Measurements from ENCODE around the gene OSBPL6. TPM values are rescaled to one million over a fixed set of nuclear protein-coding genes. Genes with fewer than 3 reads are reported as not detected.

The OSBPL6 gene
- total and polyA plus RNA-seq, 9 of the 15 experiments (the other 6 are each of a cell fraction or from before 2014, with no cell fraction given): 3.4 to 12.7 (median 9.3) TPM

DNA sequence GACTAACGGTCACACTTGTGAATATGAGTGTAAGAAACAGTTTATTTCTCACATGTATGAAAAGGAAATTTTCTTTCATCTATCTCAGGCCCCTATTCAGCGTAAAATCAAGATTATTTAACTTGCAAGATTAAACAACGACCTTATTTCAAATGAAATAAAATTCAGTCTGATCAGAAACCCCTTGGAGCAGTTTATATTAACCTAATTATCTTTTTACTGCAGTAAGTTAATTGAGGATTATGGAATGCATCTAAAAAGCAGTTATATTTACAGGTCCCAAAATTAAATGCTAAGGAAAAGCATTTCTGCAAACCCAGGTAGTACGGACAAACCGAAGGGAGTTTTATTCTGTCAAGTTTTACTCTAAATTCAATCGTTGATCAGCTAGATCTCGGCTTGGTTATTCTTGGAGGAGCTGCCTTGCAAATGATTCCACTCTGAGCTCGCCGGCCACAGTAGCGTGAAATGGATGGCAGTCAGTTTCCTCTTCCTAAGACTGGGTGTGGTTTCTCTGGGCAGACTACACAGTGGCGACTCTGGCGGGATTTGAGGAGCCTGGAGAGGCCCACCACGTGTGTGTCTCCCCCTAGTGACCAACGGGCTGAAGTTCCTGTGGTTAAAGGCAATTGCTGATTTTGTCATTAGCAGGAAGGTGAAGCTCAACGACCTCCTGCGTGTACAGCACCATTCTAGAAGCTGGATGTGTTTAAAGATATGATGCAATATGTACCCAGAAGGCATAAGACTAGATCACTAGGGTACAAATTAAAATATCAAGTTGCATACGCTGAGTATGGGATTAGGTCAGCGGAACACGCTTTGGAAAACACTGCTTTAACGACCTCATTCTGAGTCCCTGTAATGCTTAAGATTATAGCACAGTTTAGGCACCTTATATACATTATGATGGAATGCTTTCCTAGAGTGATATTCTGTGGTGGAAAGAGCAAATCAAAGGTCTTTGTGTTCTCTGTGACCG lies 220.2 kb downstream of the OSBPL6 start (continued):
- TF ChIP-seq, protein P1, sequence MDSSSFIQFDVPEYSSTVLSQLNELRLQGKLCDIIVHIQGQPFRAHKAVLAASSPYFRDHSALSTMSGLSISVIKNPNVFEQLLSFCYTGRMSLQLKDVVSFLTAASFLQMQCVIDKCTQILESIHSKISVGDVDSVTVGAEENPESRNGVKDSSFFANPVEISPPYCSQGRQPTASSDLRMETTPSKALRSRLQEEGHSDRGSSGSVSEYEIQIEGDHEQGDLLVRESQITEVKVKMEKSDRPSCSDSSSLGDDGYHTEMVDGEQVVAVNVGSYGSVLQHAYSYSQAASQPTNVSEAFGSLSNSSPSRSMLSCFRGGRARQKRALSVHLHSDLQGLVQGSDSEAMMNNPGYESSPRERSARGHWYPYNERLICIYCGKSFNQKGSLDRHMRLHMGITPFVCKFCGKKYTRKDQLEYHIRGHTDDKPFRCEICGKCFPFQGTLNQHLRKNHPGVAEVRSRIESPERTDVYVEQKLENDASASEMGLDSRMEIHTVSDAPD (CRISPR knock-in tag; IDR thresholded peaks at IDR 0.05): no peak
- peak; percentile 37; the same call in 1 of the 2 replicates for TF ChIP-seq FOXJ2 (tag; IDR thresholded peaks at IDR 0.05)
- peak in 1 of 2 experiments; percentile 97; a peak in 2 of 3 replicates for TF ChIP-seq CBX3 (IDR thresholded peaks at IDR 0.05; ENCODE audit: borderline replicate concordance in 1 of 2, low read length in 2 of 2)
- TF ChIP-seq, protein P2, sequence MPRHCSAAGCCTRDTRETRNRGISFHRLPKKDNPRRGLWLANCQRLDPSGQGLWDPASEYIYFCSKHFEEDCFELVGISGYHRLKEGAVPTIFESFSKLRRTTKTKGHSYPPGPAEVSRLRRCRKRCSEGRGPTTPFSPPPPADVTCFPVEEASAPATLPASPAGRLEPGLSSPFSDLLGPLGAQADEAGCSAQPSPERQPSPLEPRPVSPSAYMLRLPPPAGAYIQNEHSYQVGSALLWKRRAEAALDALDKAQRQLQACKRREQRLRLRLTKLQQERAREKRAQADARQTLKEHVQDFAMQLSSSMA (CRISPR knock-in tag; IDR thresholded peaks at IDR 0.05): no peak
- TF ChIP-seq TEAD4 (IDR thresholded peaks at IDR 0.05; ENCODE audit: low read length): peak; percentile 77
- TF ChIP-seq TEAD4 (CRISPR knock-in tag; IDR thresholded peaks at IDR 0.05; ENCODE audit: borderline replicate concordance): no peak
- no peak for TF ChIP-seq FOS (IDR thresholded peaks at IDR 0.05; ENCODE audit: extremely low read depth, insufficient read length)
- TF ChIP-seq FOSL1 (tag; conservative IDR thresholded peaks at IDR 0.05): peak; percentile 9; the same call in 1 of the 2 replicates
- TF ChIP-seq ZFP1 (CRISPR knock-in tag; IDR thresholded peaks at IDR 0.05): no peak
- TF ChIP-seq POLR2H (tag; IDR thresholded peaks at IDR 0.05; ENCODE audit: low read depth): peak; percentile 65; the same call in 1 of the 2 replicates
- TF ChIP-seq POLR2B (IDR thresholded peaks at IDR 0.05; ENCODE audit: low read depth, partially characterized antibody): peak; percentile 41
- TF ChIP-seq ZNF175 (CRISPR knock-in tag; IDR thresholded peaks at IDR 0.05; ENCODE audit: low read depth): peak; percentile 31; the same call in 1 of the 2 replicates
- no peak for TF ChIP-seq TAL1 (IDR thresholded peaks at IDR 0.05)
- TF ChIP-seq ZKSCAN8 (CRISPR knock-in tag; IDR thresholded peaks at IDR 0.05): peak; percentile 33; the same call in 1 of the 2 replicates
- TF ChIP-seq KDM4B (IDR thresholded peaks at IDR 0.05; ENCODE audit: borderline replicate concordance in 2 of 2, low read depth in 1 of 2): peak in 1 of 2 experiments; percentile 34; a peak in 1 of 4 replicates
- TF ChIP-seq, protein P3, sequence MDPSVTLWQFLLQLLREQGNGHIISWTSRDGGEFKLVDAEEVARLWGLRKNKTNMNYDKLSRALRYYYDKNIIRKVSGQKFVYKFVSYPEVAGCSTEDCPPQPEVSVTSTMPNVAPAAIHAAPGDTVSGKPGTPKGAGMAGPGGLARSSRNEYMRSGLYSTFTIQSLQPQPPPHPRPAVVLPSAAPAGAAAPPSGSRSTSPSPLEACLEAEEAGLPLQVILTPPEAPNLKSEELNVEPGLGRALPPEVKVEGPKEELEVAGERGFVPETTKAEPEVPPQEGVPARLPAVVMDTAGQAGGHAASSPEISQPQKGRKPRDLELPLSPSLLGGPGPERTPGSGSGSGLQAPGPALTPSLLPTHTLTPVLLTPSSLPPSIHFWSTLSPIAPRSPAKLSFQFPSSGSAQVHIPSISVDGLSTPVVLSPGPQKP (CRISPR knock-in tag; IDR thresholded peaks at IDR 0.05): no peak
- TF ChIP-seq ZNF695 (CRISPR knock-in tag; IDR thresholded peaks at IDR 0.05): no peak
- TF ChIP-seq ZNF830 (CRISPR knock-in tag; IDR thresholded peaks at IDR 0.05): no peak
- TF ChIP-seq MCM3 (IDR thresholded peaks at IDR 0.05): no peak
- peak; percentile 38 for TF ChIP-seq POU5F1 (IDR thresholded peaks at IDR 0.05; ENCODE audit: borderline replicate concordance, low read depth, low read length, partially characterized antibody)
- peak; percentile 16; the same call in 1 of the 2 replicates for TF ChIP-seq ZNF239 (CRISPR knock-in tag; IDR thresholded peaks at IDR 0.05)
- peak; percentile 59; the same call in 1 of the 2 replicates for TF ChIP-seq ARID2 (IDR thresholded peaks at IDR 0.05)
- TF ChIP-seq SNRNP70 (optimal IDR thresholded peaks at IDR 0.05; ENCODE audit: low read depth, low read length): no peak
- TF ChIP-seq TBP (optimal IDR thresholded peaks at IDR 0.05; ENCODE audit: low read depth, low read length): peak; percentile 86
- no peak for TF ChIP-seq RBM39 (optimal IDR thresholded peaks at IDR 0.05; ENCODE audit: low read depth, low read length)
